ENCODE results near the gene KCNK5.

KCNK5 gene

GRCh38 chr6:39178804-39179203 lies 50.5 kb downstream of the KCNK5 start:
- no peak overlapping the region for H3K27ac ChIP-seq

GRCh38 chr6:39178235-39178634 lies 51.0 kb downstream of the KCNK5 start:
- TF ChIP-seq CTCF (IDR thresholded peaks at IDR 0.05): no peak
- no peak for DNase-seq (ENCODE audit: low spot score)
- Histone ChIP-seq H3K4me3 (no peak overlapping the region), H3K27ac (no peak overlapping the region)

More at GRCh38 chr6:39178804-39179203, 50.5 kb downstream of the KCNK5 start:
- no peak overlapping the region for H3K4me3 ChIP-seq
- DNase-seq (ENCODE audit: low spot score): no peak
- TF ChIP-seq CTCF (IDR thresholded peaks at IDR 0.05): no peak

DNA sequence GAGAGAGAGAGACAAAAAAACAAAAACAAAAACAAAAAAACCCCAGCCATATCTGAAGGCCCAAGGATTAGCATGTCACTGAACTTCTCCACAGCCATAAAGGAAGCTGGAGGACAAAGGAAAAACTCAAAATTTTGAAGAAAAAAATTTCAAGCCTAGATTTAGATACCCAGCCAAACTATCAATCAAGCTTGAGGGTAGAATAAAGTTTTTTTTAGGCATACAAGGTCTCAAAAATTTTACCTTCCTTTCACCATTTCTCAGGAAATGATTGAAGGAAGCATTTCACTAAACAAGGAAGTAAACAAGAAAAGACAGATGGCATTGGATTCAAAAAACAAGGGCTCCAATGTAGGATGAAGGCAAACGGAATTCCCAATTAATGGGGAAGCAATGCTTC lies 52.1 kb downstream of the KCNK5 start:
- TF ChIP-seq CTCF (IDR thresholded peaks at IDR 0.05): no peak
- DNase-seq (ENCODE audit: low spot score): no peak
- Histone ChIP-seq H3K4me3 (no peak overlapping the region), H3K27ac (no peak overlapping the region)

- no peak for TF ChIP-seq CTCF (IDR thresholded peaks at IDR 0.05)
- Histone ChIP-seq H3K27ac (no peak overlapping the region), H3K4me3 (no peak overlapping the region)
- no peak for DNase-seq (ENCODE audit: low spot score)
These were observed 56.0 kb downstream of the KCNK5 start for GRCh38 chr6:39173270-39173669.

DNA sequence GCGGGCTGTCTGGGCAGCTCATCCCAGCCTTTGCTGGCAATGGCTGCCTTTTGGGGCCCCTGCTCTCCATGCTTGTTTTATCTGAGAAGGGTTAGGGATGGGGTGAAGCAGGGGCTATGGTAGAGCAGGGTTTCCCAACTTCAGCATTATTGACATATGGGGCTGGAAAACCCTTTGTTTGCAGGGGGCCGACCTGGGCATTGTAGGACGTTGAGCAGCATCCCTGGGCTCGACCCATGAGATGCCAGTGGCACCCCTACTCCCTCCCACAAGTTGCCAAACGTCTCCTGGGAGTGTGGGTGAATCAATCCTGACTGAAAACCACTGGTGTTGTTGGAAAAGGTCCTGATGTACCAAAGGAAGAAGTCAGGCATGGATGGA lies 56.9 kb downstream of the KCNK5 start:
- DNase-seq (ENCODE audit: low spot score): no peak
- no peak overlapping the region for H3K4me3 ChIP-seq
- H3K27ac ChIP-seq: no peak overlapping the region
- TF ChIP-seq CTCF (IDR thresholded peaks at IDR 0.05): no peak

DNA sequence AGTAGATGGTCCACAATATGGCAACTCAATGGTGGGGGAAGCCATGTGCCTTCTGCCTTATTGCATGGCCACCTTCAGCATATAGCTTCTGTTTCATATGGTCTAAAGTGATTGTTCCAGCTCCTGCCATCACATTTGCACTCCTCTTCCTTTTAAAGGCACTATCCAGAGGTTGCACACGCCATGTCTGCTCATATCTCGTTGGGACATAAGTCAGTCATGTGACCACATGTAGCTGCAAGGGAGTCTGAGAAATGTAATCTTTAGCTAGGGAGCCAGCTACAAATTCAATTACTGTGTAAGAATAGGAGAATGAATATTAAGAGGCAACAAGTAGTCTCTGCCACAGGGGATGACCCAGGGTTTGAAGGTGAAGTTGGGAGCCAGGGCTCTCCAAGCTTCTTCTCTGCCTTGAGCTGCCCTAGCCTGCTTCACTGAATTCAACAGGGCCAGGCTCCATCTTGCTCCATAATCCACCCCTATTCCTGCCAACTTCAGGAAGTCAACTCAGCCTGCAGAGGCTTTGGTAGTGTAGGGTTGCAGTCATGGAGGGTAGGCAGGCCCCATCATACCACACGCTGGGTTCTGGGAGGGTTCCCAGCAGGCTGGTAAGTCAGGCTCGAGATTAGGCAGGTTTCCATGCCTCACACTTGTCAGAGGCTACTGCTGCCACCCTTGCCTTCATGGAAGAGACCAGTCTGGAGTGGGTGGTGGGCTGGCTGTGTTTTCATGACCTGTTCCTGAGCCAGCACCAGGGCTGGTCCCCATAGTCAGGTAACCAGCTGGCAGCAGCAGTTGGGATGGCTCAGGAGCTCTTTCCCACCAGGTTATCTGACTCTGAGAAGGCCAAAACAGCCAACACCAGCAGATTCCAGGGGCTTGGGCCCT lies 57.5 kb downstream of the KCNK5 start:
- no peak for DNase-seq (ENCODE audit: low spot score)
- no peak overlapping the region for H3K27ac ChIP-seq
- no peak overlapping the region for H3K4me3 ChIP-seq
- no peak for TF ChIP-seq CTCF (IDR thresholded peaks at IDR 0.05)

DNA sequence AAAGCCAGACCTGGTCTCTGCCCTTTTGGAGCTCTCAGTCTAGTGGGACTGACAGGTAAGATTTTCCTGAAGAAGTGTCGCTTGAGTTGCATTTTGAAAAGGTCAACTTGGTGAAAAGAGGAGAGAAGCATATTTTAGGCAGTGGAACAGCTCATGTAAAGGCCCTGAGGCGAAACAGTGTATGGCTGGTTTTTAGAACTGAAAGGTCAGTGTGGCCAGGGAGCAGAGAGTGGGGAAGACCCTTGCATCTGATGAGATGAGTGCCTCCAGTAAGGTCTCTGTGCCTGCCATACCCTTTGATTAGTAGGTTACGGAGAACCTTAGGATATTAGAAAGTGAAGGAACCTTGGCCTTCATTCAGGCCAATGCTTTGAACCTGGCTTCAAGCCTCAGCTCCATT lies 58.4 kb downstream of the KCNK5 start:
- Histone ChIP-seq H3K4me3 (no peak overlapping the region), H3K27ac (no peak overlapping the region)
- DNase-seq (ENCODE audit: low spot score): no peak
- TF ChIP-seq CTCF (IDR thresholded peaks at IDR 0.05): no peak
